Measurements from ENCODE around the gene SIGLEC6.

Gene SIGLEC6

GRCh38 chr19:51473009-51473707 is 58.3 kb downstream of the SIGLEC6 start:
- peak; percentile 67 for DNase-seq (ENCODE audit: low spot score)

- no peak for DNase-seq (ENCODE audit: low spot score)
Observed at GRCh38 chr19:51472607-51473006, 58.9 kb downstream of the SIGLEC6 start.

- DNase-seq (ENCODE audit: low spot score) = no peak
Observed at GRCh38 chr19:51471527-51471926, 59.9 kb downstream of the SIGLEC6 start.

GRCh38 chr19:51470966-51471365 is 60.5 kb downstream of the SIGLEC6 start:
- no peak for DNase-seq (ENCODE audit: low spot score)

GRCh38 chr19:51469629-51470028 is 61.8 kb downstream of the SIGLEC6 start:
- DNase-seq (ENCODE audit: low spot score) = no peak

- DNase-seq (ENCODE audit: low spot score) = no peak
Observed at GRCh38 chr19:51469162-51469561, 62.3 kb downstream of the SIGLEC6 start.

- no peak for DNase-seq (ENCODE audit: low spot score)
Observed at GRCh38 chr19:51468545-51468920, 62.9 kb downstream of the SIGLEC6 start.

GRCh38 chr19:51467864-51468544 is 63.5 kb downstream of the SIGLEC6 start:
- DNase-seq (ENCODE audit: low spot score) = no peak

Data from RKO (cell line).